Keratinocyte (primary cell): Measurements from ENCODE around the gene PSMB2. TPM values are rescaled to one million over a fixed set of nuclear protein-coding genes. Genes with fewer than 3 reads are reported as not detected.
"Not testable (repeated sequence)": the region's sequence is repeated elsewhere in the genome, so short reads cannot be mapped to it uniquely, and the experiment has no call there.

Source experiments
- DNase-seq: peaks from one replicate; pipeline ENCODE4 v3.0.0-alpha.2; 2011; ENCODE audit warnings: low read depth, missing footprints, low spot score
- FAIRE-seq: peaks from 2 replicates; lab custom pipeline; 2011; peaks lifted over from hg19 to GRCh38; lab: Jason Lieb, UNC
- H2AFZ ChIP-seq: 2 replicates; pipeline ENCODE4 v1.6.0; 2012; ENCODE audit warnings: low read length, control low read depth, inconsistent platforms; ENCODE audit not compliant: control insufficient read depth
- H3K27ac ChIP-seq: 2 replicates; pipeline ENCODE4 v1.5.1; 2011; ENCODE audit warnings: low read length; ENCODE audit not compliant: control insufficient read depth, insufficient read depth
- H3K27me3 ChIP-seq: 3 replicates; pipeline ENCODE4 v1.6.0; 2011; ENCODE audit warnings: low read length; ENCODE audit not compliant: control insufficient read depth, insufficient read depth; ENCODE audit errors: extremely low read depth
- H3K36me3 ChIP-seq, 2 experiments: 2 replicates in 1 of 2; 3 replicates in 1 of 2; pipeline ENCODE4 v1.5.1; 2011; ENCODE audit warnings: low read length in 2 of 2, mild to moderate bottlenecking in 1 of 2; ENCODE audit not compliant: control insufficient read depth in 2 of 2, insufficient read depth in 2 of 2; ENCODE audit errors: extremely low read depth in 1 of 2
- H3K4me1 ChIP-seq: 3 replicates; pipeline ENCODE4 v1.5.1; 2011; ENCODE audit warnings: low read length; ENCODE audit not compliant: control insufficient read depth, insufficient read depth; ENCODE audit errors: extremely low read depth
- H3K4me2 ChIP-seq: 3 replicates; pipeline ENCODE4 v1.6.0; 2011; ENCODE audit warnings: low read depth, low read length; ENCODE audit not compliant: control insufficient read depth, insufficient read depth; ENCODE audit errors: extremely low read depth
- H3K4me3 ChIP-seq, 3 experiments: fragments of 200-600 bp in 1 of 3; sonication (generic) in 1 of 3; 2 replicates in 2 of 3; 3 replicates in 1 of 3; pipeline ENCODE4 v1.5.1; 2011 to 2016; ENCODE audit warnings: low read length in 3 of 3, mild to moderate bottlenecking in 3 of 3, control low read depth in 2 of 3, inconsistent platforms in 1 of 3, low read depth in 1 of 3, mixed read lengths in 1 of 3, mixed run types in 1 of 3, moderate library complexity in 1 of 3; ENCODE audit not compliant: control insufficient read depth in 2 of 3, insufficient read depth in 2 of 3; ENCODE audit errors: extremely low read depth in 1 of 3
- H3K79me2 ChIP-seq: 2 replicates; pipeline ENCODE4 v1.6.0; 2012; ENCODE audit warnings: low read length; ENCODE audit not compliant: control insufficient read depth, insufficient read depth
- H3K9ac ChIP-seq: 3 replicates; pipeline ENCODE4 v1.6.0; 2011; ENCODE audit warnings: low read length; ENCODE audit not compliant: control insufficient read depth, insufficient read depth; ENCODE audit errors: extremely low read depth
- H3K9me1 ChIP-seq: 3 replicates; pipeline ENCODE4 v1.6.0; 2011; ENCODE audit warnings: low read length; ENCODE audit not compliant: control insufficient read depth, insufficient read depth; ENCODE audit errors: extremely low read depth
- H3K9me3 ChIP-seq: 2 replicates; pipeline ENCODE4 v1.5.1; 2012; ENCODE audit warnings: low read depth, low read length; ENCODE audit not compliant: control insufficient read depth
- H4K20me1 ChIP-seq: 3 replicates; pipeline ENCODE4 v1.6.0; 2011; ENCODE audit warnings: low read length; ENCODE audit not compliant: control insufficient read depth, insufficient read depth; ENCODE audit errors: extremely low read depth
- EZH2 ChIP-seq: IDR thresholded peaks from one replicate; pipeline ENCODE4 v1.6.1; 2012; ENCODE audit warnings: inconsistent platforms, mild to moderate bottlenecking, low read length, moderate library complexity
- dilution Hi-C: fragments of 300-500 bp; cut with MboI; formaldehyde crosslinking; loops from one replicate; pipeline ENCODE4 v1.7.0; 2020; ENCODE audit warnings: low sequenced_read_pairs; ENCODE audit not compliant: extremely low pct_ligation_motif_present
- polyA plus RNA-seq, 5 experiments: library from polyadenylated mRNA; depleted of rRNA in 3 of 5; stranded (reverse) in 3 of 5; stranded (forward) in 1 of 5; unstranded in 1 of 5; fragments of >200 nt; gene quantifications; 1 replicate in 1 of 5; 2 replicates in 3 of 5; 3 replicates in 1 of 5; pipeline versions ENCODE4 v1.2.1 to v1.2.3, GENCODE V29; 2011 to 2012; ENCODE audit warnings: missing spikeins in 2 of 5, low read depth in 1 of 5, low replicate concordance in 1 of 5
- TF ChIP-seq, protein P1 (sequence below), 3 experiments: IDR thresholded peaks in 1 of 3; conservative IDR thresholded peaks in 1 of 3; optimal IDR thresholded peaks in 1 of 3; 2 replicates in 2 of 3; 3 replicates in 1 of 3; pipeline versions ENCODE3 to v1.5.1; 2011; ENCODE audit warnings: low read length in 3 of 3, mild to moderate bottlenecking in 3 of 3, moderate library complexity in 2 of 3, control low read depth in 1 of 3, inconsistent platforms in 1 of 3; ENCODE audit not compliant: insufficient read depth in 2 of 3; ENCODE audit errors: extremely low read depth in 1 of 3

PSMB2 gene
- polyA plus RNA-seq, 1 donor (not counting 4 experiments of a cell fraction or from before 2014, with no cell fraction given) = 108 TPM

DNA sequence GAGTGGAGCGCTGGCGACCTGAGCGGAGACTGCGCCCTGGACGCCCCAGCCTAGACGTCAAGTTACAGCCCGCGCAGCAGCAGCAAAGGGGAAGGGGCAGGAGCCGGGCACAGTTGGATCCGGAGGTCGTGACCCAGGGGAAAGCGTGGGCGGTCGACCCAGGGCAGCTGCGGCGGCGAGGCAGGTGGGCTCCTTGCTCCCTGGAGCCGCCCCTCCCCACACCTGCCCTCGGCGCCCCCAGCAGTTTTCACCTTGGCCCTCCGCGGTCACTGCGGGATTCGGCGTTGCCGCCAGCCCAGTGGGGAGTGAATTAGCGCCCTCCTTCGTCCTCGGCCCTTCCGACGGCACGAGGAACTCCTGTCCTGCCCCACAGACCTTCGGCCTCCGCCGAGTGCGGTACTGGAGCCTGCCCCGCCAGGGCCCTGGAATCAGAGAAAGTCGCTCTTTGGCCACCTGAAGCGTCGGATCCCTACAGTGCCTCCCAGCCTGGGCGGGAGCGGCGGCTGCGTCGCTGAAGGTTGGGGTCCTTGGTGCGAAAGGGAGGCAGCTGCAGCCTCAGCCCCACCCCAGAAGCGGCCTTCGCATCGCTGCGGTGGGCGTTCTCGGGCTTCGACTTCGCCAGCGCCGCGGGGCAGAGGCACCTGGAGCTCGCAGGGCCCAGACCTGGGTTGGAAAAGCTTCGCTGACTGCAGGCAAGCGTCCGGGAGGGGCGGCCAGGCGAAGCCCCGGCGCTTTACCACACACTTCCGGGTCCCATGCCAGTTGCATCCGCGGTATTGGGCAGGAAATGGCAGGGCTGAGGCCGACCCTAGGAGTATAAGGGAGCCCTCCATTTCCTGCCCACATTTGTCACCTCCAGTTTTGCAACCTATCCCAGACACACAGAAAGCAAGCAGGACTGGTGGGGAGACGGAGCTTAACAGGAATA is 64.0 kb downstream of the PSMB2 start:
- Histone ChIP-seq H4K20me1 (no peaks in the 10 kb centered on the region), H3K4me1 (peaks cover 24% of the 10 kb centered on the region), H3K9me3 (no peaks in the 10 kb centered on the region), H3K36me3 (no peaks in the 10 kb centered on the region), H3K4me2 (peak overlapping the region; percentile 22), H2AFZ (peak overlapping the region; percentile 30), H3K27me3 (peaks cover 14% of the 10 kb centered on the region), H3K9me1 (no peaks in the 10 kb centered on the region), H3K27ac (no peak overlapping the region), H3K79me2 (no peaks in the 10 kb centered on the region), H3K4me3 (no peak overlapping the region), H3K9ac (no peak overlapping the region)
- dilution Hi-C loops = no loop called here
- DNase-seq (no peak), FAIRE-seq (no peak)
- TF ChIP-seq, protein P1, sequence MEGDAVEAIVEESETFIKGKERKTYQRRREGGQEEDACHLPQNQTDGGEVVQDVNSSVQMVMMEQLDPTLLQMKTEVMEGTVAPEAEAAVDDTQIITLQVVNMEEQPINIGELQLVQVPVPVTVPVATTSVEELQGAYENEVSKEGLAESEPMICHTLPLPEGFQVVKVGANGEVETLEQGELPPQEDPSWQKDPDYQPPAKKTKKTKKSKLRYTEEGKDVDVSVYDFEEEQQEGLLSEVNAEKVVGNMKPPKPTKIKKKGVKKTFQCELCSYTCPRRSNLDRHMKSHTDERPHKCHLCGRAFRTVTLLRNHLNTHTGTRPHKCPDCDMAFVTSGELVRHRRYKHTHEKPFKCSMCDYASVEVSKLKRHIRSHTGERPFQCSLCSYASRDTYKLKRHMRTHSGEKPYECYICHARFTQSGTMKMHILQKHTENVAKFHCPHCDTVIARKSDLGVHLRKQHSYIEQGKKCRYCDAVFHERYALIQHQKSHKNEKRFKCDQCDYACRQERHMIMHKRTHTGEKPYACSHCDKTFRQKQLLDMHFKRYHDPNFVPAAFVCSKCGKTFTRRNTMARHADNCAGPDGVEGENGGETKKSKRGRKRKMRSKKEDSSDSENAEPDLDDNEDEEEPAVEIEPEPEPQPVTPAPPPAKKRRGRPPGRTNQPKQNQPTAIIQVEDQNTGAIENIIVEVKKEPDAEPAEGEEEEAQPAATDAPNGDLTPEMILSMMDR (optimal IDR thresholded peaks at IDR 0.05 in 1 of 3, IDR thresholded peaks at IDR 0.05 in 1 of 3, conservative IDR thresholded peaks at IDR 0.05 in 1 of 3; ENCODE audit: extremely low read depth in 1 of 3, insufficient read depth in 2 of 3, low read length in 3 of 3) = no peak
- TF ChIP-seq EZH2 = no peak

DNA sequence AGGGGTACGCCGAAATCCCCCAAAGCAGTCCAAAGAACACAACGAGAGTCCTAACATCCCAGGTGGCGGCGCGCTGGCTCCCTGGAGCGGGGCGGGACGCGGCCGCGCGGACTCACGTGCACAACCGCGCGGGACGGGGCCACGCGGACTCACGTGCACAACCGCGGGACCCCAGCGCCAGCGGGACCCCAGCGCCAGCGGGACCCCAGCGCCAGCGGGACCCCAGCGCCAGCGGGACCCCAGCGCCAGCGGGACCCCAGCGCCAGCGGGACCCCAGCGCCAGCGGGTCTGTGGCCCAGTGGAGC is 64.6 kb downstream of the PSMB2 start:
- DNase-seq, H3K4me3 ChIP-seq, H3K9ac ChIP-seq, H3K79me2 ChIP-seq, H3K9me3 ChIP-seq, H2AFZ ChIP-seq, H3K4me2 ChIP-seq, H4K20me1 ChIP-seq, H3K36me3 ChIP-seq, FAIRE-seq, H3K27ac ChIP-seq, dilution Hi-C loops, H3K9me1 ChIP-seq: not testable (repeated sequence)
- H3K27me3 ChIP-seq = peaks cover 14% of the 10 kb centered on the region
- H3K4me1 ChIP-seq = peaks cover 30% of the 10 kb centered on the region
